ENCODE measurements around the gene MYO7A. TPM values are rescaled to one million over a fixed set of nuclear protein-coding genes. Genes with fewer than 3 reads are reported as not detected.

Gene MYO7A
- total RNA-seq, 2 donors from 2014 or later = 10.4 to 12.9 TPM

DNA sequence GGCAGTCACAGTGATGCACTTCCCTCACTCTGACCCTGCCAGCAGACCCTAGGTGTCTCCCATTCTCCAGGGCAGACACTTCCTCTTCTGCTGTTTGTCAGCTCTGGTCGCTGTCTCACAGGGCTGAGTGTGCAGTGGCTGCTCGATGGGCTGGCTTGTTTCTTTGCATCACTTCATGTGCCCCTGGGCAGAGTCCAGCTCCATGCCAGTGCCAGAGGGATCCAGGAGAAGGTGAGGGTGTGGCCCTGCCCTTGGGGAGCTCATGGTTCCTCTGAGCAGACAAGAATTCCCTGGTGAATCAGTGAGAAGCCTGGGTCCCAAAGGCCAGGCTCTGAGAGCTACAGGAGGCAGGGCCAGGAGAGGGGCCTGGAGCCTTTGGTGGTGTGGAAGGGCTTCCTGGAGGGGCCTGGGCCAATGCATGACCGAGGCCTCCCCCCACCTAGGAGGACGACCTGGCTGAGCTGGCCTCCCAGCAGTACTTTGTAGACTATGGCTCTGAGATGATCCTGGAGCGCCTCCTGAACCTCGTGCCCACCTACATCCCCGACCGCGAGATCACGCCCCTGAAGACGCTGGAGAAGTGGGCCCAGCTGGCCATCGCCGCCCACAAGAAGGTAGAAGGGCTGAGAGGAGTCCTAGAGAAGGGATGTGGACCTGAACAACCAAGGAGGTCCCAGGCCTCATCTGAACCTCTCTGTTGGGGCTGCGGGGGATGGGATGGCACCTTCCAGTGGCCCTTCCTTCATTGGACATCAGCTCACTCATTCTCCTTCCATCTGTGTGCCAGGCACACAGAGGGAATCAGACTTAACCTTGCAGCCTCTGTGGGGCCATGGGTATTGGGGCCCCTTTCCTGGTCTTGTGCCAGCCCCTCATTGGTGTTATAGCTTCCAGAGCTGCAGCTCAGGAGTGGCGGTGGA, 66.1 kb downstream of the MYO7A start:
- H3K9me3 ChIP-seq = no peaks in the 10 kb centered on the region
- WGBS, 2 donors = 84 to 96% methylated on average over 10 to 15 of the region's 15 CpGs
- DNase-seq (no peak), ATAC-seq (no peak)
- no peaks in the 10 kb centered on the region for H3K27me3 ChIP-seq
- TF ChIP-seq CTCF (IDR thresholded peaks at IDR 0.05) = no peak
- no peak overlapping the region for H3K4me3 ChIP-seq
- H3K4me1 ChIP-seq = peaks cover 12% of the 10 kb centered on the region
- intact Hi-C loops (cut with DNase I) = loop anchor here (5.0 kb wide), 1 partner anchor 358 kb away; no protein-coding TSS in a partner anchor
- H3K27ac ChIP-seq = no peak overlapping the region
- H3K36me3 ChIP-seq (replicated peaks in 1 of 2; ENCODE audit: insufficient read depth in 1 of 2, low read depth in 2 of 2) = no peaks in the 10 kb centered on the region

GRCh38 chr11:77195071-77195755, 67.2 kb downstream of the MYO7A start:
- Histone ChIP-seq H3K4me1 (peaks cover 12% of the 10 kb centered on the region), H3K36me3 (replicated peaks in 1 of 2; ENCODE audit: insufficient read depth in 1 of 2, low read depth in 2 of 2) (no peaks in the 10 kb centered on the region), H3K27ac (no peak overlapping the region), H3K27me3 (no peaks in the 10 kb centered on the region), H3K4me3 (no peak overlapping the region), H3K9me3 (no peaks in the 10 kb centered on the region)
- TF ChIP-seq POLR2A (IDR thresholded peaks at IDR 0.05) (no peak), CTCF (IDR thresholded peaks at IDR 0.05) (no peak)
- DNase-seq (no peak), ATAC-seq (no peak)
- intact Hi-C loops (cut with DNase I) = no loop called here
- WGBS, 2 donors = 71 to 78% methylated on average over 16 of the region's 16 CpGs

- peak in 1 of 4 donors; percentile 2 for DNase-seq
Measured at GRCh38 chr11:77196961-77197360, 68.9 kb downstream of the MYO7A start.

DNA sequence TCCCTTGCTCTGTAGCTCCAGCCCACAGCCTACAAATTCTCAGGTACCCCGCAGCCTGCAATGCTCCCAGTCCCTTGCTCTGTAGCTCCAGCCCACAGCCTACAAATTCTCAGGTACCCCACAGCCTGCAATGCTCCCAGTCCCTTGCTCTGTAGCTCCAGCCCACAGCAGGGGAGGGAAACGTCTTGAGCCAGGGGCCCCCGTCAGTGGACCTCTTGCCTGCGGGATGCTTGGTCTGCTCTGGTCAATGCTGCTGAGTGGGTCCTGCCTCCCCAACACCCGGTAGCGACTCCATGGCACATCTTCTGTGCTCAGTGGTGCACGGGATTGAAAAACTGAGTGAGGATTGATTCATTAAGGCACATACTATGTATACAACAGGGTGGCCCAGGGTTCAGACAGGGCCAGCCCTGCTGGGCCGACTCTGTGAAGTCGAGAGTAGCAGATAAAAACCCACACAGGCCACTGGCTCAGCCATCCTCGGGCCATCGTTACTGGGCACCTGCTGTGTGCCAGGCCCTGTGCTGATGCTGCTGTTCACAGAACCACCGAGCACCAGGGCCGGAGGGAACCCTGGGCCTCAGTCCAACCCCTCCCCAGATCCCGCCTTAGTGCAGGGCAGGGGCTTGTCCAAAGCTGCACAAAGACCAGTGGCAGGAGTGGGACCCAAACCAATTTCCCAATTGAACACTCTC, 69.7 kb downstream of the MYO7A start:
- intact Hi-C loops (cut with DNase I) = no loop called here
- TF ChIP-seq CTCF (IDR thresholded peaks at IDR 0.05) (no peak), POLR2A (IDR thresholded peaks at IDR 0.05) (no peak)
- Histone ChIP-seq H3K27ac (no peak overlapping the region), H3K4me3 (no peak overlapping the region), H3K4me1 (no peaks in the 10 kb centered on the region), H3K9me3 (no peaks in the 10 kb centered on the region), H3K27me3 (no peaks in the 10 kb centered on the region), H3K36me3 (replicated peaks in 1 of 2; ENCODE audit: insufficient read depth in 1 of 2, low read depth in 2 of 2) (no peaks in the 10 kb centered on the region)
- ATAC-seq (no peak), DNase-seq (peak in 2 of 4 donors; percentile 6 to 7)
- WGBS, 2 donors = 87 to 90% methylated on average over 5 to 14 of the region's 14 CpGs

More at GRCh38 chr11:77196961-77197360, 68.9 kb downstream of the MYO7A start:
- WGBS, 2 donors = 82 to 90% methylated on average over 8 of the region's 8 CpGs
- H3K27ac ChIP-seq = no peak overlapping the region
- H3K4me3 ChIP-seq = no peak overlapping the region
- no peaks in the 10 kb centered on the region for H3K27me3 ChIP-seq
- intact Hi-C loops (cut with DNase I) = no loop called here
- peaks cover 5% of the 10 kb centered on the region for H3K4me1 ChIP-seq
- H3K36me3 ChIP-seq (replicated peaks in 1 of 2; ENCODE audit: insufficient read depth in 1 of 2, low read depth in 2 of 2) = no peaks in the 10 kb centered on the region
- ATAC-seq = no peak
- TF ChIP-seq POLR2A (IDR thresholded peaks at IDR 0.05) (no peak), CTCF (IDR thresholded peaks at IDR 0.05) (no peak)
- no peaks in the 10 kb centered on the region for H3K9me3 ChIP-seq

Measured in body of pancreas (tissue), 4 donors.